HG03060 (cell line): Measurements from ENCODE around the gene PIK3R6.
"Not testable (repeated sequence)": the region's sequence is repeated elsewhere in the genome, so short reads cannot be mapped to it uniquely, and the experiment has no call there.

ENCODE experiments used
- ATAC-seq: cut with Tn5 transposase; IDR thresholded peaks from one replicate; pipeline ENCODE4 v1.9.1; 2021; ENCODE audit warnings: low read depth, moderate number of reproducible peaks; ENCODE audit not compliant: unreplicated experiment

The PIK3R6 gene

GRCh38 chr17:8856869-8857575 lies 10.5 kb downstream of the PIK3R6 start:
- ATAC-seq = no peak

GRCh38 chr17:8856205-8856603 lies 11.3 kb downstream of the PIK3R6 start:
- ATAC-seq = not testable (repeated sequence)

GRCh38 chr17:8855477-8856204 lies 11.8 kb downstream of the PIK3R6 start:
- no peak for ATAC-seq

GRCh38 chr17:8851600-8851999 lies 15.9 kb downstream of the PIK3R6 start:
- ATAC-seq = no peak

GRCh38 chr17:8849311-8850041 lies 18.0 kb downstream of the PIK3R6 start:
- ATAC-seq = no peak

GRCh38 chr17:8847891-8848290 lies 19.6 kb downstream of the PIK3R6 start:
- no peak for ATAC-seq

GRCh38 chr17:8846768-8847211 lies 20.7 kb downstream of the PIK3R6 start:
- ATAC-seq = no peak

GRCh38 chr17:8844229-8845218 lies 22.9 kb downstream of the PIK3R6 start:
- ATAC-seq = no peak

- ATAC-seq = no peak
Measured at GRCh38 chr17:8843344-8843743, 24.1 kb downstream of the PIK3R6 start.

- ATAC-seq = no peak
Measured at GRCh38 chr17:8841844-8842243, 25.6 kb downstream of the PIK3R6 start.

GRCh38 chr17:8839410-8839935 lies 28.0 kb downstream of the PIK3R6 start:
- ATAC-seq = no peak

- no peak for ATAC-seq
Measured at GRCh38 chr17:8838551-8839095, 28.9 kb downstream of the PIK3R6 start.

GRCh38 chr17:8837563-8838075 lies 29.9 kb downstream of the PIK3R6 start:
- ATAC-seq = no peak

GRCh38 chr17:8836821-8837562 lies 30.5 kb downstream of the PIK3R6 start:
- no peak for ATAC-seq

GRCh38 chr17:8835631-8836364 lies 31.7 kb downstream of the PIK3R6 start:
- no peak for ATAC-seq

- no peak for ATAC-seq
Measured at GRCh38 chr17:8835106-8835505, 32.4 kb downstream of the PIK3R6 start.

GRCh38 chr17:8832711-8833352 lies 34.6 kb downstream of the PIK3R6 start:
- ATAC-seq = no peak
